ENCODE measurements around the gene ABLIM1.

DNA sequence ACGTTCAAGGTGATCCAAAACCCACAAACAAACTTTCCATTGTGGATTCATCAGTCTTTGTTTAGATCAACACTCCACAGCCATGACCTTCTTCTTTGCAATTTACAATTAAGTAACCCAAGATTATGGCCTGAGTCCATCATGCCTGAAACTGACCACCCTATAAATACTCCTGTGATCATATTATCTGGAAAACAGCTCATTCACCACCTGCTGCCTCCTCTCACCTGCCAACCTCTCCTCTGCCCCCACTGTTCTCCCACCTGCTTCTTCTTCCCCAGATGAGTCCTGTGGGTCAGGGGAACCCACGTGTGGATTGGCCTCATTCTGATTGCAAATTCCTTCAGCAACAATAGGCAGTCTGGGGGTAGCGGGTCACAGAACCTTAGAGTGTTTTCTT, 81.4 kb downstream of the ABLIM1 start:
- TF ChIP-seq, protein P1, sequence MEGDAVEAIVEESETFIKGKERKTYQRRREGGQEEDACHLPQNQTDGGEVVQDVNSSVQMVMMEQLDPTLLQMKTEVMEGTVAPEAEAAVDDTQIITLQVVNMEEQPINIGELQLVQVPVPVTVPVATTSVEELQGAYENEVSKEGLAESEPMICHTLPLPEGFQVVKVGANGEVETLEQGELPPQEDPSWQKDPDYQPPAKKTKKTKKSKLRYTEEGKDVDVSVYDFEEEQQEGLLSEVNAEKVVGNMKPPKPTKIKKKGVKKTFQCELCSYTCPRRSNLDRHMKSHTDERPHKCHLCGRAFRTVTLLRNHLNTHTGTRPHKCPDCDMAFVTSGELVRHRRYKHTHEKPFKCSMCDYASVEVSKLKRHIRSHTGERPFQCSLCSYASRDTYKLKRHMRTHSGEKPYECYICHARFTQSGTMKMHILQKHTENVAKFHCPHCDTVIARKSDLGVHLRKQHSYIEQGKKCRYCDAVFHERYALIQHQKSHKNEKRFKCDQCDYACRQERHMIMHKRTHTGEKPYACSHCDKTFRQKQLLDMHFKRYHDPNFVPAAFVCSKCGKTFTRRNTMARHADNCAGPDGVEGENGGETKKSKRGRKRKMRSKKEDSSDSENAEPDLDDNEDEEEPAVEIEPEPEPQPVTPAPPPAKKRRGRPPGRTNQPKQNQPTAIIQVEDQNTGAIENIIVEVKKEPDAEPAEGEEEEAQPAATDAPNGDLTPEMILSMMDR (conservative IDR thresholded peaks at IDR 0.05; ENCODE audit: low read depth in 2 of 2), result no peak
- TF ChIP-seq EZH2 (IDR thresholded peaks at IDR 0.05; ENCODE audit: low read depth, unreplicated experiment) (no peak), JUNB (IDR thresholded peaks at IDR 0.05; ENCODE audit: unreplicated experiment) (no peak), POLR2AphosphoS5 (IDR thresholded peaks at IDR 0.05; ENCODE audit: low read depth) (no peak), ZNF331 (CRISPR knock-in tag; IDR thresholded peaks at IDR 0.05; ENCODE audit: low read depth) (no peak), REST (IDR thresholded peaks at IDR 0.05; ENCODE audit: unreplicated experiment) (no peak), EZH2phosphoT487 (IDR thresholded peaks at IDR 0.05; ENCODE audit: unreplicated experiment) (no peak), CREB1 (CRISPR knock-in tag; IDR thresholded peaks at IDR 0.05; ENCODE audit: low read depth) (no peak), STAT1 (IDR thresholded peaks at IDR 0.05; ENCODE audit: unreplicated experiment) (no peak)
- TF ChIP-seq, protein P2, sequence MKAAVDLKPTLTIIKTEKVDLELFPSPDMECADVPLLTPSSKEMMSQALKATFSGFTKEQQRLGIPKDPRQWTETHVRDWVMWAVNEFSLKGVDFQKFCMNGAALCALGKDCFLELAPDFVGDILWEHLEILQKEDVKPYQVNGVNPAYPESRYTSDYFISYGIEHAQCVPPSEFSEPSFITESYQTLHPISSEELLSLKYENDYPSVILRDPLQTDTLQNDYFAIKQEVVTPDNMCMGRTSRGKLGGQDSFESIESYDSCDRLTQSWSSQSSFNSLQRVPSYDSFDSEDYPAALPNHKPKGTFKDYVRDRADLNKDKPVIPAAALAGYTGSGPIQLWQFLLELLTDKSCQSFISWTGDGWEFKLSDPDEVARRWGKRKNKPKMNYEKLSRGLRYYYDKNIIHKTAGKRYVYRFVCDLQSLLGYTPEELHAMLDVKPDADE (IDR thresholded peaks at IDR 0.05), result no peak
